A673 (cell line): ENCODE data around the gene ISL2.

Experiments used
- EZH2 ChIP-seq: fragments of 200-600 bp; sonication (generic); IDR thresholded peaks from 2 replicates; pipeline ENCODE4 v1.6.1; 2017; ENCODE audit warnings: borderline replicate concordance, low read depth, mild to moderate bottlenecking, mixed read lengths, antibody characterized with exemption, low read length; ENCODE audit not compliant: poor library complexity, severe bottlenecking
- TF ChIP-seq, protein P1 (sequence below): fragments of 300-800, 200-600 bp; sonication (generic); conservative IDR thresholded peaks from 2 replicates; pipeline ENCODE4 v1.5.1; 2017; ENCODE audit warnings: low read depth, mild to moderate bottlenecking, antibody characterized with exemption, low read length, moderate library complexity, mixed read lengths

DNA sequence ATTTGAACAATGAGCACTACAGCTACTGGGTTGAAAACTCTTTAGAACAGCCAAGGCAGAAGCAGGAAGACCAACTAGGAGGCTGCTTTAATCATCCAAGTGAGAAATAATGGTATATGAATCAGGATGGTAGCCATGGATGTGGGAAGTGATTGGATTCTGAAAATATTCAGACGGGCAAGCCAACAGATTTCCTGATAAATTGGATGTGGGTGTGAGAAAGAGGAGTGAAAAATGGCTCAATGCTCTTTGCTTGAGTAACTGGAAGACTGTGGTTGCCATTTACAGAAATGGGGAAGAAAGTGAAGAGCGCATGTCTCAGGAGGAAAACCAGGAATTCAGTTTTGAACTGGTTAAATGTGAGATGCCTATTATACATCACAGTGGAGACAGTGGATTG lies 50.4 kb downstream of the ISL2 start:
- TF ChIP-seq, protein P1, sequence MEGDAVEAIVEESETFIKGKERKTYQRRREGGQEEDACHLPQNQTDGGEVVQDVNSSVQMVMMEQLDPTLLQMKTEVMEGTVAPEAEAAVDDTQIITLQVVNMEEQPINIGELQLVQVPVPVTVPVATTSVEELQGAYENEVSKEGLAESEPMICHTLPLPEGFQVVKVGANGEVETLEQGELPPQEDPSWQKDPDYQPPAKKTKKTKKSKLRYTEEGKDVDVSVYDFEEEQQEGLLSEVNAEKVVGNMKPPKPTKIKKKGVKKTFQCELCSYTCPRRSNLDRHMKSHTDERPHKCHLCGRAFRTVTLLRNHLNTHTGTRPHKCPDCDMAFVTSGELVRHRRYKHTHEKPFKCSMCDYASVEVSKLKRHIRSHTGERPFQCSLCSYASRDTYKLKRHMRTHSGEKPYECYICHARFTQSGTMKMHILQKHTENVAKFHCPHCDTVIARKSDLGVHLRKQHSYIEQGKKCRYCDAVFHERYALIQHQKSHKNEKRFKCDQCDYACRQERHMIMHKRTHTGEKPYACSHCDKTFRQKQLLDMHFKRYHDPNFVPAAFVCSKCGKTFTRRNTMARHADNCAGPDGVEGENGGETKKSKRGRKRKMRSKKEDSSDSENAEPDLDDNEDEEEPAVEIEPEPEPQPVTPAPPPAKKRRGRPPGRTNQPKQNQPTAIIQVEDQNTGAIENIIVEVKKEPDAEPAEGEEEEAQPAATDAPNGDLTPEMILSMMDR, result no peak
- no peak for TF ChIP-seq EZH2
